CD14-positive monocyte (primary cell): ENCODE results near the gene MAPK12. TPM values are rescaled to one million over a fixed set of nuclear protein-coding genes. Genes with fewer than 3 reads are reported as not detected.

Experiments used
- DNase-seq, 3 donors: peaks; one replicate each; pipeline ENCODE4 v3.0.0-alpha.2; 2011 to 2022
- H2AFZ ChIP-seq: 2 replicates; pipeline ENCODE4 v1.6.0; 2012; ENCODE audit warnings: mild to moderate bottlenecking, low read depth, low read length, inconsistent platforms; ENCODE audit not compliant: insufficient read depth, poor library complexity, severe bottlenecking
- H3K27ac ChIP-seq, 2 donors: 1 replicate in 1 of 2; 2 replicates in 1 of 2; pipeline ENCODE4 v1.5.1; 2012 to 2013; ENCODE audit warnings: low read length in 2 of 2, control low read depth in 1 of 2, inconsistent platforms in 1 of 2, low read depth in 1 of 2, mild to moderate bottlenecking in 1 of 2
- H3K27me3 ChIP-seq, 2 donors: one replicate each; pipeline versions ENCODE4 v1.6.0 to v1.6.1; 2011 to 2013; ENCODE audit warnings: low read length in 2 of 2; ENCODE audit not compliant: control insufficient read depth in 2 of 2, insufficient read depth in 2 of 2
- H3K36me3 ChIP-seq, 2 donors: replicated peaks in 1 of 2; 1 replicate in 1 of 2; 2 replicates in 1 of 2; pipeline versions ENCODE4 v1.5.1 to v1.6.1; 2012 to 2013; ENCODE audit warnings: low read length in 2 of 2, control low read depth in 1 of 2, inconsistent platforms in 1 of 2, mild to moderate bottlenecking in 1 of 2; ENCODE audit not compliant: insufficient read depth in 2 of 2, control insufficient read depth in 1 of 2
- H3K4me1 ChIP-seq, 2 donors: 1 replicate in 1 of 2; 2 replicates in 1 of 2; pipeline versions ENCODE4 v1.5.1 to v1.6.1; 2012 to 2013; ENCODE audit warnings: low read length in 2 of 2, control low read depth in 1 of 2, inconsistent platforms in 1 of 2, mild to moderate bottlenecking in 1 of 2, moderate library complexity in 1 of 2; ENCODE audit not compliant: insufficient read depth in 2 of 2, control insufficient read depth in 1 of 2
- H3K4me2 ChIP-seq: replicated peaks from 2 replicates; pipeline ENCODE3; 2012; ENCODE audit warnings: low read length, moderate library complexity, mild to moderate bottlenecking; ENCODE audit not compliant: poor library complexity, severe bottlenecking; ENCODE audit errors: extremely low read depth
- H3K4me3 ChIP-seq, 3 experiments: fragments of 200-600 bp in 1 of 3; sonication (generic) in 1 of 3; replicated peaks in 1 of 3; 1 replicate in 2 of 3; 2 replicates in 1 of 3; pipeline ENCODE4 v1.5.1; 2011 to 2013; ENCODE audit warnings: low read length in 3 of 3, mild to moderate bottlenecking in 3 of 3, control low read depth in 2 of 3, low read depth in 2 of 3, inconsistent platforms in 1 of 3, moderate library complexity in 1 of 3
- H3K79me2 ChIP-seq: 2 replicates; pipeline ENCODE4 v1.6.0; 2012; ENCODE audit warnings: mild to moderate bottlenecking, control low read depth, inconsistent platforms, low read length, moderate library complexity; ENCODE audit not compliant: insufficient read depth
- H3K9ac ChIP-seq: 2 replicates; pipeline ENCODE4 v1.6.0; 2017; ENCODE audit warnings: low read length, mild to moderate bottlenecking; ENCODE audit not compliant: insufficient read depth, poor library complexity, severe bottlenecking
- H3K9me3 ChIP-seq, 2 donors: replicated peaks in 1 of 2; 1 replicate in 1 of 2; 2 replicates in 1 of 2; pipeline versions ENCODE4 v1.5.1 to v1.6.1; 2012 to 2013; ENCODE audit warnings: low read length in 2 of 2, control low read depth in 1 of 2; ENCODE audit not compliant: control insufficient read depth in 1 of 2, insufficient read depth in 1 of 2
- H4K20me1 ChIP-seq: 2 replicates; pipeline ENCODE4 v1.6.0; 2012; ENCODE audit warnings: mild to moderate bottlenecking, low read length, control low read depth, moderate library complexity; ENCODE audit not compliant: insufficient read depth
- H3K27ac Mint-ChIP-seq, 7 donors: one replicate each; pipeline ENCODE4 v1.8.0; 2020; ENCODE audit warnings: mild to moderate bottlenecking in 7 of 7, mixed read lengths in 7 of 7, moderate library complexity in 6 of 7, inconsistent platforms in 2 of 7
- H3K27me3 Mint-ChIP-seq, 3 donors: one replicate each; pipeline ENCODE4 v1.8.0; 2021 to 2022; ENCODE audit warnings: low read depth in 3 of 3, mild to moderate bottlenecking in 3 of 3, mixed read lengths in 3 of 3, moderate library complexity in 3 of 3, inconsistent platforms in 1 of 3
- H3K36me3 Mint-ChIP-seq, 2 donors: one replicate each; pipeline ENCODE4 v1.8.0; 2020; ENCODE audit warnings: mixed read lengths in 2 of 2, inconsistent platforms in 1 of 2, mild to moderate bottlenecking in 1 of 2
- H3K4me1 Mint-ChIP-seq: one replicate; pipeline ENCODE4 v1.8.0; 2020; ENCODE audit warnings: mild to moderate bottlenecking, mixed read lengths
- H3K4me3 Mint-ChIP-seq, 2 donors: one replicate each; pipeline ENCODE4 v1.8.0; 2020; ENCODE audit warnings: mild to moderate bottlenecking in 2 of 2, mixed read lengths in 2 of 2, moderate library complexity in 1 of 2
- H3K9me3 Mint-ChIP-seq, 7 donors: one replicate each; pipeline ENCODE4 v1.8.0; 2020 to 2022; ENCODE audit warnings: mixed read lengths in 7 of 7, mild to moderate bottlenecking in 6 of 7, moderate library complexity in 6 of 7, inconsistent platforms in 2 of 7
- WGBS: methylation state at CpG from one replicate; pipeline ENCODE4 v1.1.5; 2013; ENCODE audit warnings: missing lambda C conversion rate; ENCODE audit not compliant: insufficient coverage; 5-methylcytosine and 5-hydroxymethylcytosine counted together
- intact Hi-C, 2 donors: fragments of 100-400 bp; cut with micrococcal nuclease; formaldehyde crosslinking; loops; one replicate each; pipeline versions ENCODE4 v1.15.0 to v1.15.1; 2023
- polyA plus RNA-seq, 3 donors: library from polyadenylated mRNA; depleted of rRNA in 1 of 3; unstranded in 2 of 3; stranded (reverse) in 1 of 3; fragments of 300-500 nt in 2 of 3; fragments of >200 nt in 1 of 3; fragmentation: Illumina TruSeq in 2 of 3; gene quantifications; 1 replicate in 2 of 3; 2 replicates in 1 of 3; pipeline ENCODE4 v1.2.3, GENCODE V29; 2012 to 2021
- TF ChIP-seq, protein P1 (sequence below): fragments of 200-600 bp; IDR thresholded peaks from one replicate; pipeline ENCODE4 v1.8.0; 2022; ENCODE audit warnings: antibody characterized with exemption, mild to moderate bottlenecking

The MAPK12 gene
- polyA plus RNA-seq, 3 donors = 0.06 to 3.2 (median 0.13) TPM

DNA sequence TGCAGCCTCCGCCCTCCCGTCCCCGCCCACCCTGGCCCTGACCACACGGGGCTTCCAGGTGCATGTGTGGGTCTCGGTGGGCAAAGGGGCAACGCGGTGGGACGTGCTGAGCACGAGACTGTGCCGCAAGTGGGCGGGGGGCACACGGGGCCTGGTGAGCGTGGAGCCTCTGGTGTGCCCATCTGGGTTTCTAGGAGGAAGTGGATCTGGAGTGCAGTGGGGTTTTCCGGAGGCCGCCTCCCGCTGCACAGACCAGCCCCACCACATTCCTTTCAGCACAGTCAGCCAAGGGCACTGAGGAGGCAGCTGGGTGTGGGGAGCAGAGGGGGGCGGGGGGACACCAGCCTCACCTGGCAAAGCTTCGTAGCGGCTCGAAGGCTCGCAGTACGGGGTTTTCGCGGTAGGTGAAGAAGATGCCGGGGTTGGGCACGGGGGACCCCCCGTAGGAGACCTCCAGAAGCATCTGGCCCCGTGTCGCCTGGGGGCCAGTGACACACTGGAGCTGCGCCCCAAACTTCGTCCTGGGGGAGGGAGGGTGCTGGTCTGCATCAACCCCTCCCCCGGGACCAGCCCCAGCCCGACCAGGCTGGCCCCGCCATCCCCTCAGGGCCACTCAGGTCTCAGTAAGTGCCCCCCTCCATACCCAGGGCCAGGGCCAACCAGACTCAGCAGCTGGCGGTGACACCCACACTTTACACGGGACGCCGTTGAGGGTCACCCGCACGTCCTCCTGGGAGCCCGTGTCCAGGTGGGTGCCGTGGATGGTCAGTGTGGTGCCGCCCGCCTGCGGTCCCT, 21.1 kb upstream of the MAPK12 start:
- H3K9ac ChIP-seq = no peak overlapping the region
- H3K9me3 ChIP-seq = no peaks in the 10 kb centered on the region
- no peak overlapping the region for H3K4me3 ChIP-seq
- Mint-ChIP-seq H3K9me3 (peaks cover 0 to 2% (median 0%) of the 10 kb centered on the region in 7 donors), H3K27ac (no peak overlapping the region), H3K4me3 (no peak overlapping the region), H3K36me3 (peaks cover 49 to 82% of the 10 kb centered on the region in 2 donors), H3K4me1 (no peaks in the 10 kb centered on the region), H3K27me3 (peaks cover 0 to 2% (median 0%) of the 10 kb centered on the region in 3 donors)
- WGBS = 92% methylated on average over 34 of the region's 45 CpGs
- no peak overlapping the region for H3K4me2 ChIP-seq
- no peak overlapping the region for H3K27ac ChIP-seq
- TF ChIP-seq, protein P1, sequence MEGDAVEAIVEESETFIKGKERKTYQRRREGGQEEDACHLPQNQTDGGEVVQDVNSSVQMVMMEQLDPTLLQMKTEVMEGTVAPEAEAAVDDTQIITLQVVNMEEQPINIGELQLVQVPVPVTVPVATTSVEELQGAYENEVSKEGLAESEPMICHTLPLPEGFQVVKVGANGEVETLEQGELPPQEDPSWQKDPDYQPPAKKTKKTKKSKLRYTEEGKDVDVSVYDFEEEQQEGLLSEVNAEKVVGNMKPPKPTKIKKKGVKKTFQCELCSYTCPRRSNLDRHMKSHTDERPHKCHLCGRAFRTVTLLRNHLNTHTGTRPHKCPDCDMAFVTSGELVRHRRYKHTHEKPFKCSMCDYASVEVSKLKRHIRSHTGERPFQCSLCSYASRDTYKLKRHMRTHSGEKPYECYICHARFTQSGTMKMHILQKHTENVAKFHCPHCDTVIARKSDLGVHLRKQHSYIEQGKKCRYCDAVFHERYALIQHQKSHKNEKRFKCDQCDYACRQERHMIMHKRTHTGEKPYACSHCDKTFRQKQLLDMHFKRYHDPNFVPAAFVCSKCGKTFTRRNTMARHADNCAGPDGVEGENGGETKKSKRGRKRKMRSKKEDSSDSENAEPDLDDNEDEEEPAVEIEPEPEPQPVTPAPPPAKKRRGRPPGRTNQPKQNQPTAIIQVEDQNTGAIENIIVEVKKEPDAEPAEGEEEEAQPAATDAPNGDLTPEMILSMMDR = no peak
- H3K79me2 ChIP-seq = peaks cover 19% of the 10 kb centered on the region
- no peaks in the 10 kb centered on the region for H3K27me3 ChIP-seq
- intact Hi-C loops = no loop called here
- no peak for DNase-seq
- peaks cover 98% of the 10 kb centered on the region for H4K20me1 ChIP-seq
- no peaks in the 10 kb centered on the region for H3K4me1 ChIP-seq
- peaks cover 92 to 97% of the 10 kb centered on the region in 2 donors for H3K36me3 ChIP-seq
- H2AFZ ChIP-seq = no peak overlapping the region

DNA sequence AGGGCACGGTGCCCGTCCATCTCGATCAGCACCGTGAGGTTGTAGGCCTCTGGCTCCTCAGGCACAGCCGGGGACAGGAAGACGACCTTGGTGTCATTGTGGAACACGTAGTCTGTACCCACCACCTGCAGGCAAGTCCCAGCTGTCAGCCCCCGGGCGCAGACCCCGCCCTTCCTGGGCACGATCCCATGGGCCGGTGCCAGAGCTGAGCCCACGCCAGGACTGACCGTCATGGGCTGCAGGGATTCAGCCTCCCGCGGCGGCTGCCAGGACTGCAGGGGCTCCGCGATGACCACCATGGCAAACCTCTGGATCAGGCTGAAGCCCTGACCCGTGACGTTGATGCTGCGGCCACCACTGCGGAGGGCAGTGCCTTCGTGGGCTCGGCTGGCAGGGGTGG, 20.5 kb upstream of the MAPK12 start:
- Mint-ChIP-seq H3K36me3 (peaks cover 54 to 88% of the 10 kb centered on the region in 2 donors), H3K27me3 (peaks cover 0 to 2% (median 0%) of the 10 kb centered on the region in 3 donors), H3K9me3 (peaks cover 0 to 2% (median 0%) of the 10 kb centered on the region in 7 donors), H3K27ac (peak overlapping the region in 2 of 7 donors; percentile 61 to 62), H3K4me3 (no peak overlapping the region), H3K4me1 (no peaks in the 10 kb centered on the region)
- H4K20me1 ChIP-seq = peaks cover 98% of the 10 kb centered on the region
- TF ChIP-seq, protein P1 = no peak
- H2AFZ ChIP-seq = no peak overlapping the region
- intact Hi-C loops = no loop called here
- no peak overlapping the region for H3K4me3 ChIP-seq
- WGBS = 97% methylated on average over 23 of the region's 25 CpGs
- no peak overlapping the region for H3K27ac ChIP-seq
- H3K79me2 ChIP-seq = peaks cover 14% of the 10 kb centered on the region
- no peak overlapping the region for H3K9ac ChIP-seq
- DNase-seq = no peak
- no peaks in the 10 kb centered on the region for H3K4me1 ChIP-seq
- H3K36me3 ChIP-seq = peaks cover 92 to 97% of the 10 kb centered on the region in 2 donors
- no peaks in the 10 kb centered on the region for H3K27me3 ChIP-seq
- no peak overlapping the region for H3K4me2 ChIP-seq
- no peaks in the 10 kb centered on the region for H3K9me3 ChIP-seq
